GM19455 (cell line): ENCODE measurements around the gene SGK1.

Source experiments
- ATAC-seq: cut with Tn5 transposase; IDR thresholded peaks from one replicate; pipeline ENCODE4 v1.9.1; 2021; ENCODE audit not compliant: unreplicated experiment

Gene SGK1

GRCh38 chr6:134138226-134138975 lies 179.5 kb downstream of the SGK1 start:
- ATAC-seq: no peak

- no peak for ATAC-seq
Measured at GRCh38 chr6:134134654-134135053, 183.3 kb downstream of the SGK1 start.

DNA sequence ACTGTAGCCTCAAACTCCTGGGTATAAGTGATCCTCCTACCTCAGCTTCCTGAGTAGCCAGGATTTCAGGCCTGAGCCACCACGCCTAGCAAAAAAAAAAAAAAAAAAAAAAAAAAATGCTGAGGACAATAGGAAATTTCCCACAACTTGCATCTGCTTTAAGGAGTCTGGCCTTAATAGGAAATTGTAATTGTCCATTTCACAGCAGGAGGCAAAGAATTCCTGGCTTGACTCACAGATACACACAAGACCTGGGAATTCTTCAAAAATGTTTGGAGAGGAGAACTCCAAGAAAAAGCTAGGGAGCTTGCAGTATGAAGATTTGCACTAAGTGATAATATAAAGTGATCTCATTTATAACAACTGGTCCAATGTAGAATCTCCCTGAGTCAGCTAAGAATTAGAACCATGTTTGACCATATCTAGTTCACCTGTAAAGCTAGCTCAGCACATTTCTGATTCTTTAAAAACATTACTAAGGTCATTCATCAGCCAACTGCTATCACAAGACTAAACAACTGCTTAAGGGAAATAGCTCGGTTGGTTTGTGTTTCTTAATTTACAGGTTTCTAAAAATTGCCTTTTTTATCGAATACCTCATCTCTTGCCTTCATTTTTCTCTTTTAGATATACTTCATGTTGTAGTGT lies 185.3 kb downstream of the SGK1 start:
- ATAC-seq: no peak

- ATAC-seq: no peak
Measured at GRCh38 chr6:134131530-134132139, 186.3 kb downstream of the SGK1 start.

- no peak for ATAC-seq
Measured at GRCh38 chr6:134128146-134128545, 189.8 kb downstream of the SGK1 start.

GRCh38 chr6:134123666-134124208 lies 194.2 kb downstream of the SGK1 start:
- no peak for ATAC-seq

DNA sequence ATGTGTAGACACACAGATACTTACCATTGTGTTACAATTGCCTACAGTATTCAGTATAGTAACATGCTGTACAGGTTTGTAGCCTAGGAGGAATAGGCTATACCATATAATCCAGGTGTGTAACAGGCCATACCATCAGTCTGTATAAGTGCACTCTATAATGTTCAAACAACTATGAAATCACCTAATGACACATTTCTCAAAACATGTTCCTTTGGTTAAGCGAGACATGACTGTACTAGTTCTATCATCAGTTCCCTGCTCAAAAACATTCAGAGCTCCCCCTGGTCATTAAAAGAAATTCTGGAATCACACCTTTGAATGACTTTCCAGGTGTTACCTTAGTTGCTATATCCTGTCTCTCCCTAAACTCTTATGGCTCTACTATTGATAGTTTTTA lies 195.1 kb downstream of the SGK1 start:
- no peak for ATAC-seq

DNA sequence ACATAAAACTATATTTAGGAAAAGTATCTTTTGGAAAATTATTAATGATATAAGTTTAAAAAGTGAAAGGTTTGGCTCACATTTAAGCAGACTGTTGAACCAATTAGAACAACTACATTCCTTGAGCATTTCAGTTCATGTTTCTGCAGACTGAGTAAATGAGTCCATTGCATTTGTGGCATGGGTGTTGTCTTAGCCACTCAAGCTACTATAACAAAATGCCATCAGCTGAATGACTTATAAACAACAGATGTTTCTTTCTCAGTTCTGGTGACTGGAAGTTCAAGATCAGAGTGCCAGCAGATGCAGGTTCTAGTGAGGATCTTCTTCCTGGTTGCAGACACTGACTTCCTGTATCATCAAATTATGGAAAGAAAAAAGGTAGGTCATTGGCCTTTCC lies 198.4 kb downstream of the SGK1 start:
- no peak for ATAC-seq
